Peyer's patch (tissue), 4 donors: ENCODE results near the gene ZXDC. TPM values are rescaled to one million over a fixed set of nuclear protein-coding genes. Genes with fewer than 3 reads are reported as not detected.

ENCODE experiments used
- DNase-seq, 3 donors: peaks; one replicate each; pipeline ENCODE4 v3.0.0-alpha.2; 2017 to 2019
- H3K27ac ChIP-seq, 4 donors: fragments of 200-600 bp; sonication (generic); one replicate each; pipeline ENCODE4 v1.5.1; 2016 to 2019
- H3K27me3 ChIP-seq, 2 donors: fragments of 200-600 bp; sonication (generic); one replicate each; pipeline ENCODE4 v1.5.1; 2019
- H3K36me3 ChIP-seq, 3 donors: fragments of 200-600 bp; sonication (generic); one replicate each; pipeline ENCODE4 v1.5.1; 2016 to 2019
- H3K4me1 ChIP-seq, 4 donors: fragments of 200-600 bp; sonication (generic); one replicate each; pipeline ENCODE4 v1.5.1; 2016 to 2019
- H3K4me3 ChIP-seq, 4 donors: fragments of 200-600 bp; sonication (generic); 1 replicate in 3 of 4; 2 replicates in 1 of 4; pipeline ENCODE4 v1.5.1; 2016 to 2019; ENCODE audit warnings: mild to moderate bottlenecking in 1 of 4
- H3K9me3 ChIP-seq, 4 donors: fragments of 200-600 bp; sonication (generic); one replicate each; pipeline ENCODE4 v1.5.1; 2016 to 2019; ENCODE audit warnings: mild to moderate bottlenecking in 1 of 4
- CTCF ChIP-seq, 6 experiments: fragments of 450-650 bp in 4 of 6; fragments of 200-600 bp in 2 of 6; sonication (generic) in 1 of 6; IDR thresholded peaks; one replicate each; pipeline ENCODE4 v1.5.1; 2017 to 2019; ENCODE audit warnings: antibody characterized with exemption in 6 of 6, mild to moderate bottlenecking in 3 of 6, moderate library complexity in 1 of 6
- POLR2A ChIP-seq, 2 donors: fragments of 450-650 bp; IDR thresholded peaks; one replicate each; pipeline ENCODE4 v1.5.1; 2017; ENCODE audit warnings: antibody characterized with exemption in 2 of 2, mild to moderate bottlenecking in 2 of 2, moderate library complexity in 2 of 2
- total RNA-seq, 4 donors: library from RNA; depleted of rRNA; stranded (reverse); fragments of >200 nt; gene quantifications; one replicate each; pipeline ENCODE4 v1.1.0, GENCODE V29; 2016

Gene ZXDC
- total RNA-seq, 4 donors from 2014 or later, result 44.1 to 99.8 (median 67.5) TPM

GRCh38 chr3:126451511-126451910 is 24.2 kb downstream of the ZXDC start:
- Histone ChIP-seq H3K4me1 (no peaks in the 10 kb centered on the region), H3K9me3 (no peaks in the 10 kb centered on the region), H3K27me3 (no peaks in the 10 kb centered on the region), H3K4me3 (no peak overlapping the region), H3K27ac (no peak overlapping the region), H3K36me3 (peaks cover 0 to 71% (median 0%) of the 10 kb centered on the region in 3 donors)
- TF ChIP-seq POLR2A (IDR thresholded peaks at IDR 0.05) (no peak), CTCF (IDR thresholded peaks at IDR 0.05) (no peak)
- peak in 1 of 3 donors; percentile 29 for DNase-seq

GRCh38 chr3:126450744-126451143 is 24.9 kb downstream of the ZXDC start:
- no peaks in the 10 kb centered on the region for H3K27me3 ChIP-seq
- no peak for DNase-seq
- H3K9me3 ChIP-seq, result no peaks in the 10 kb centered on the region
- H3K36me3 ChIP-seq, result peaks cover 0 to 64% (median 0%) of the 10 kb centered on the region in 3 donors
- no peaks in the 10 kb centered on the region for H3K4me1 ChIP-seq
- H3K4me3 ChIP-seq, result no peak overlapping the region
- H3K27ac ChIP-seq, result no peak overlapping the region
- TF ChIP-seq POLR2A (IDR thresholded peaks at IDR 0.05) (no peak), CTCF (IDR thresholded peaks at IDR 0.05) (no peak)

GRCh38 chr3:126450219-126450618 is 25.5 kb downstream of the ZXDC start:
- no peaks in the 10 kb centered on the region for H3K9me3 ChIP-seq
- TF ChIP-seq POLR2A (IDR thresholded peaks at IDR 0.05), result no peak
- TF ChIP-seq CTCF (IDR thresholded peaks at IDR 0.05), result no peak
- peaks cover 0 to 58% (median 0%) of the 10 kb centered on the region in 3 donors for H3K36me3 ChIP-seq
- no peak overlapping the region for H3K4me3 ChIP-seq
- no peaks in the 10 kb centered on the region for H3K4me1 ChIP-seq
- no peaks in the 10 kb centered on the region for H3K27me3 ChIP-seq
- DNase-seq, result no peak
- no peak overlapping the region for H3K27ac ChIP-seq

- Histone ChIP-seq H3K4me1 (no peaks in the 10 kb centered on the region), H3K36me3 (peaks cover 0 to 54% (median 0%) of the 10 kb centered on the region in 3 donors), H3K27ac (no peak overlapping the region), H3K27me3 (no peaks in the 10 kb centered on the region), H3K9me3 (no peaks in the 10 kb centered on the region), H3K4me3 (no peak overlapping the region)
- TF ChIP-seq CTCF (IDR thresholded peaks at IDR 0.05), result no peak
- no peak for TF ChIP-seq POLR2A (IDR thresholded peaks at IDR 0.05)
- DNase-seq, result peak in 1 of 3 donors; percentile 40
These were observed 26.1 kb downstream of the ZXDC start for GRCh38 chr3:126449621-126450051.

- H3K4me3 ChIP-seq, result no peak overlapping the region
- TF ChIP-seq CTCF (IDR thresholded peaks at IDR 0.05) (no peak), POLR2A (IDR thresholded peaks at IDR 0.05) (no peak)
- no peaks in the 10 kb centered on the region for H3K4me1 ChIP-seq
- no peaks in the 10 kb centered on the region for H3K27me3 ChIP-seq
- peaks cover 0 to 48% (median 0%) of the 10 kb centered on the region in 3 donors for H3K36me3 ChIP-seq
- no peaks in the 10 kb centered on the region for H3K9me3 ChIP-seq
- no peak for DNase-seq
- no peak overlapping the region for H3K27ac ChIP-seq
These were observed 26.9 kb downstream of the ZXDC start for GRCh38 chr3:126448893-126449180.
